ENCODE measurements around the gene ATPAF1. TPM values are rescaled to one million over a fixed set of nuclear protein-coding genes. Genes with fewer than 3 reads are reported as not detected.

ATPAF1 gene
- polyA plus RNA-seq, 1 of the 3 experiments (the other 2 are of a cell fraction) = 39.9 TPM

- TF ChIP-seq MAX (IDR thresholded peaks at IDR 0.05; ENCODE audit: low read depth) = no peak
Observed at GRCh38 chr1:46605232-46605631, 62.9 kb downstream of the ATPAF1 start (continued).

GRCh38 chr1:46603858-46604549 is 64.2 kb downstream of the ATPAF1 start, which contains the start of gene MKNK1:
TSS of gene MKNK1 (minus strand) at chr1:46604268. CDS start at chr1:46583327, 20,941 bp downstream.
- WGBS (ENCODE audit: low lambda C conversion rate) = 1% methylated on average over 36 of the region's 53 CpGs

GRCh38 chr1:46603481-46603857 is 64.7 kb downstream of the ATPAF1 start:
- Histone ChIP-seq H3K79me2 (ENCODE audit: insufficient read depth) (no peaks in the 10 kb centered on the region), H3K4me1 (ENCODE audit: control insufficient read depth in 1 of 2, insufficient read depth in 2 of 2, low read depth in 1 of 2, low read length in 1 of 2) (peaks cover 0 to 12% of the 10 kb centered on the region in 2 experiments; a peak in 1 of 4 replicates), H3K4me2 (peak overlapping the region; percentile 80), H3K9me3 (no peaks in the 10 kb centered on the region), H4K20me1 (ENCODE audit: insufficient read depth) (no peaks in the 10 kb centered on the region), H2AFZ (ENCODE audit: low read depth) (peak overlapping the region; percentile 84), H3K9ac (peak overlapping the region; percentile 64), H3K4me3 (ENCODE audit: low read depth in 2 of 2, low read length in 1 of 2) (peak overlapping the region; percentile 78 to 99), H3K36me3 (replicated peaks in 1 of 2; ENCODE audit: control insufficient read depth in 1 of 2, insufficient read depth in 2 of 2, low read length in 1 of 2) (peaks cover 0 to 5% of the 10 kb centered on the region in 2 experiments), H3F3A (replicated peaks; ENCODE audit: insufficient read depth) (no peaks in the 10 kb centered on the region), H3K9me2 (no peaks in the 10 kb centered on the region), H3K27ac (ENCODE audit: low read depth in 2 of 2, low read length in 1 of 2) (no peak overlapping the region), H3K27me3 (ENCODE audit: insufficient read depth) (no peaks in the 10 kb centered on the region)
- TF ChIP-seq MXI1 (IDR thresholded peaks at IDR 0.05; ENCODE audit: low read depth, low read length) = no peak
- DNase-seq = no peak
- WGBS (ENCODE audit: low lambda C conversion rate) = 4% methylated on average over 2 of the region's 2 CpGs
- POLR2A ChIA-PET = interaction anchor here (1.0 to 1.7 kb wide), 2 partner anchors 13 kb away, joined by 3 to 9 read pairs; partner anchors contain the start of gene MOB3C
- CTCF ChIA-PET = interaction anchor here (0.7 to 5.7 kb wide), 7 partner anchors 9 to 73 kb away, joined by 3 to 36 read pairs (median 5); partner anchors contain the start of gene MOB3C

More at GRCh38 chr1:46603858-46604549, 64.2 kb downstream of the ATPAF1 start, which contains the start of gene MKNK1:
- POLR2A ChIA-PET = interaction anchor here (0.5 to 1.7 kb wide), 7 partner anchors 11 to 711 kb away, joined by 3 to 9 read pairs (median 3); partner anchors contain the start of gene MOB3C
- H3K79me2 ChIP-seq (ENCODE audit: insufficient read depth) = no peaks in the 10 kb centered on the region
- TF ChIP-seq CHD2 (IDR thresholded peaks at IDR 0.05; ENCODE audit: low read length, partially characterized antibody) = peak; percentile 15
- peak; percentile 95 for TF ChIP-seq NRF1 (IDR thresholded peaks at IDR 0.05; ENCODE audit: low read depth, low read length)
- 0 out of 2 replicates have a peak, but pooled peaks have one; percentile 14 for TF ChIP-seq SIN3A (IDR thresholded peaks at IDR 0.05; ENCODE audit: borderline replicate concordance, low read depth, low read length)
- no peak for TF ChIP-seq NFIC (IDR thresholded peaks at IDR 0.05; ENCODE audit: borderline replicate concordance)
- TF ChIP-seq TAF1 (IDR thresholded peaks at IDR 0.05; ENCODE audit: borderline replicate concordance, low read depth, low read length) = no peak
- TF ChIP-seq GABPA (IDR thresholded peaks at IDR 0.05; ENCODE audit: low read depth) = no peak
- peak; percentile 92 for TF ChIP-seq POLR2AphosphoS5 (IDR thresholded peaks at IDR 0.05; ENCODE audit: low read depth, low read length)
- TF ChIP-seq ELF1 (IDR thresholded peaks at IDR 0.05) = peak; percentile 92
- TF ChIP-seq, protein P1, sequence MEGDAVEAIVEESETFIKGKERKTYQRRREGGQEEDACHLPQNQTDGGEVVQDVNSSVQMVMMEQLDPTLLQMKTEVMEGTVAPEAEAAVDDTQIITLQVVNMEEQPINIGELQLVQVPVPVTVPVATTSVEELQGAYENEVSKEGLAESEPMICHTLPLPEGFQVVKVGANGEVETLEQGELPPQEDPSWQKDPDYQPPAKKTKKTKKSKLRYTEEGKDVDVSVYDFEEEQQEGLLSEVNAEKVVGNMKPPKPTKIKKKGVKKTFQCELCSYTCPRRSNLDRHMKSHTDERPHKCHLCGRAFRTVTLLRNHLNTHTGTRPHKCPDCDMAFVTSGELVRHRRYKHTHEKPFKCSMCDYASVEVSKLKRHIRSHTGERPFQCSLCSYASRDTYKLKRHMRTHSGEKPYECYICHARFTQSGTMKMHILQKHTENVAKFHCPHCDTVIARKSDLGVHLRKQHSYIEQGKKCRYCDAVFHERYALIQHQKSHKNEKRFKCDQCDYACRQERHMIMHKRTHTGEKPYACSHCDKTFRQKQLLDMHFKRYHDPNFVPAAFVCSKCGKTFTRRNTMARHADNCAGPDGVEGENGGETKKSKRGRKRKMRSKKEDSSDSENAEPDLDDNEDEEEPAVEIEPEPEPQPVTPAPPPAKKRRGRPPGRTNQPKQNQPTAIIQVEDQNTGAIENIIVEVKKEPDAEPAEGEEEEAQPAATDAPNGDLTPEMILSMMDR (IDR thresholded peaks at IDR 0.05) = peak; percentile 37
- peak within 1 kb of the TSS in 1 of 2 experiments; percentile 67; a peak in 1 of 4 replicates for H3K27ac ChIP-seq (ENCODE audit: low read depth in 2 of 2, low read length in 1 of 2)
- H2AFZ ChIP-seq (ENCODE audit: low read depth) = peak within 1 kb of the TSS; percentile 84
- peak within 1 kb of the TSS; percentile 64 for H3K9ac ChIP-seq
- H3K9me2 ChIP-seq = no peaks in the 10 kb centered on the region
- H3K4me1 ChIP-seq (ENCODE audit: control insufficient read depth in 1 of 2, insufficient read depth in 2 of 2, low read depth in 1 of 2, low read length in 1 of 2) = peaks cover 0 to 12% of the 10 kb centered on the region in 2 experiments; a peak in 1 of 4 replicates
- peak within 1 kb of the TSS; percentile 80 for H3K4me2 ChIP-seq
- CTCF ChIA-PET = interaction anchor here (0.6 to 5.7 kb wide), 8 partner anchors 10 to 74 kb away, joined by 3 to 36 read pairs (median 4); partner anchors contain the start of gene MOB3C
- no peaks in the 10 kb centered on the region for H3K27me3 ChIP-seq (ENCODE audit: insufficient read depth)
- H3K9me3 ChIP-seq = no peaks in the 10 kb centered on the region
- H4K20me1 ChIP-seq (ENCODE audit: insufficient read depth) = no peaks in the 10 kb centered on the region
- peaks cover 5 to 8% of the 10 kb centered on the region in 2 experiments for H3K36me3 ChIP-seq (replicated peaks in 1 of 2; ENCODE audit: control insufficient read depth in 1 of 2, insufficient read depth in 2 of 2, low read length in 1 of 2)
- H3K4me3 ChIP-seq (ENCODE audit: low read depth in 2 of 2, low read length in 1 of 2) = peak within 1 kb of the TSS; percentile 78 to 99
- H3F3A ChIP-seq (replicated peaks; ENCODE audit: insufficient read depth) = no peaks in the 10 kb centered on the region
- peak; percentile 100 for DNase-seq
